Muscle layer of colon (tissue), 2 donors: ENCODE measurements around the gene MTFMT.
"Not testable (repeated sequence)": the region's sequence is repeated elsewhere in the genome, so short reads cannot be mapped to it uniquely, and the experiment has no call there.

Experiments
- H3K27ac ChIP-seq: one replicate; pipeline ENCODE4 v1.7.0; 2013; ENCODE audit warnings: low read depth, mild to moderate bottlenecking, low read length, moderate library complexity
- H3K27me3 ChIP-seq, 2 donors: one replicate each; pipeline ENCODE4 v1.7.0; 2013; ENCODE audit warnings: low read length in 2 of 2, mild to moderate bottlenecking in 2 of 2; ENCODE audit not compliant: insufficient read depth in 2 of 2, control insufficient read depth in 1 of 2
- H3K36me3 ChIP-seq: one replicate; pipeline ENCODE4 v1.7.0; 2013; ENCODE audit warnings: mild to moderate bottlenecking, low read length; ENCODE audit not compliant: insufficient read depth
- H3K4me1 ChIP-seq: one replicate; pipeline ENCODE4 v1.7.0; 2013; ENCODE audit warnings: mild to moderate bottlenecking, low read length; ENCODE audit not compliant: insufficient read depth
- H3K4me3 ChIP-seq, 2 donors: one replicate each; pipeline ENCODE4 v1.7.0; 2013; ENCODE audit warnings: low read length in 2 of 2, low read depth in 1 of 2, mild to moderate bottlenecking in 1 of 2, moderate library complexity in 1 of 2
- H3K9ac ChIP-seq: one replicate; pipeline ENCODE4 v1.7.0; 2013; ENCODE audit warnings: low read length
- H3K9me3 ChIP-seq: one replicate; pipeline ENCODE4 v1.7.0; 2013; ENCODE audit warnings: mild to moderate bottlenecking, low read length
- donor health status: abdominal sarcoma.
- donor health status: Adenocarcinoma of cecum.

The MTFMT gene

GRCh38 chr15:65048241-65048640 lies 18.8 kb upstream of the MTFMT start:
- H3K9ac ChIP-seq: no peak overlapping the region
- H3K27ac ChIP-seq: no peak overlapping the region
- no peaks in the 10 kb centered on the region for H3K9me3 ChIP-seq
- no peaks in the 10 kb centered on the region for H3K27me3 ChIP-seq
- H3K4me3 ChIP-seq: no peak overlapping the region
- peaks cover 4% of the 10 kb centered on the region for H3K36me3 ChIP-seq
- peaks cover 3% of the 10 kb centered on the region for H3K4me1 ChIP-seq

GRCh38 chr15:65044724-65045481 lies 15.5 kb upstream of the MTFMT start, which contains the start of gene SLC51B:
Gene SLC51B, plus strand, starts transcription at chr15:65045387. Its CDS starts 4,618 bp downstream, at chr15:65050005.
- H3K27ac ChIP-seq: no peak within 1 kb of the TSS

GRCh38 chr15:65044218-65044617 lies 14.8 kb upstream of the MTFMT start:
- H3K9me3 ChIP-seq, H3K4me1 ChIP-seq, H3K36me3 ChIP-seq, H3K27ac ChIP-seq, H3K4me3 ChIP-seq, H3K27me3 ChIP-seq, H3K9ac ChIP-seq: not testable (repeated sequence)

More at GRCh38 chr15:65044724-65045481, 15.5 kb upstream of the MTFMT start, which contains the start of gene SLC51B:
- no peak within 1 kb of the TSS for H3K4me3 ChIP-seq
- no peaks in the 10 kb centered on the region for H3K36me3 ChIP-seq
- no peaks in the 10 kb centered on the region for H3K9me3 ChIP-seq
- H3K4me1 ChIP-seq: peaks cover 3% of the 10 kb centered on the region
- no peak within 1 kb of the TSS for H3K9ac ChIP-seq
- no peaks in the 10 kb centered on the region for H3K27me3 ChIP-seq

- Histone ChIP-seq H3K27ac (no peak overlapping the region), H3K9me3 (no peaks in the 10 kb centered on the region), H3K4me1 (no peaks in the 10 kb centered on the region), H3K4me3 (no peak overlapping the region), H3K27me3 (no peaks in the 10 kb centered on the region), H3K9ac (no peak overlapping the region), H3K36me3 (no peaks in the 10 kb centered on the region)
Measured at GRCh38 chr15:65042776-65043327, 13.4 kb upstream of the MTFMT start.

- no peaks in the 10 kb centered on the region for H3K4me1 ChIP-seq
- no peaks in the 10 kb centered on the region for H3K36me3 ChIP-seq
- H3K9ac ChIP-seq: no peak overlapping the region
- H3K4me3 ChIP-seq: no peak overlapping the region
- H3K27ac ChIP-seq: no peak overlapping the region
- H3K27me3 ChIP-seq: no peaks in the 10 kb centered on the region
- no peaks in the 10 kb centered on the region for H3K9me3 ChIP-seq
Measured at GRCh38 chr15:65041787-65042186, 12.3 kb upstream of the MTFMT start.

- no peaks in the 10 kb centered on the region for H3K4me1 ChIP-seq
- H3K9ac ChIP-seq: no peak overlapping the region
- no peaks in the 10 kb centered on the region for H3K36me3 ChIP-seq
- no peak overlapping the region for H3K4me3 ChIP-seq
- H3K27me3 ChIP-seq: no peaks in the 10 kb centered on the region
- H3K27ac ChIP-seq: no peak overlapping the region
- H3K9me3 ChIP-seq: no peaks in the 10 kb centered on the region
Measured at GRCh38 chr15:65040461-65040860, 11.0 kb upstream of the MTFMT start.

- H3K4me1 ChIP-seq: peaks cover 3% of the 10 kb centered on the region
- no peak overlapping the region for H3K27ac ChIP-seq
- H3K9me3 ChIP-seq: no peaks in the 10 kb centered on the region
- H3K27me3 ChIP-seq: no peaks in the 10 kb centered on the region
- H3K4me3 ChIP-seq: no peak overlapping the region
- H3K9ac ChIP-seq: no peak overlapping the region
- no peaks in the 10 kb centered on the region for H3K36me3 ChIP-seq
Measured at GRCh38 chr15:65038836-65039235, 9.4 kb upstream of the MTFMT start.

- peaks cover 7% of the 10 kb centered on the region for H3K4me1 ChIP-seq
Measured at GRCh38 chr15:65038428-65038827, 9.0 kb upstream of the MTFMT start.

GRCh38 chr15:65037309-65037708 lies 7.9 kb upstream of the MTFMT start:
- no peak overlapping the region for H3K4me3 ChIP-seq
- no peaks in the 10 kb centered on the region for H3K36me3 ChIP-seq
- peaks cover 10% of the 10 kb centered on the region for H3K4me1 ChIP-seq
- no peak overlapping the region for H3K9ac ChIP-seq
- no peaks in the 10 kb centered on the region for H3K27me3 ChIP-seq
- H3K9me3 ChIP-seq: no peaks in the 10 kb centered on the region
- H3K27ac ChIP-seq: no peak overlapping the region

More at GRCh38 chr15:65038428-65038827, 9.0 kb upstream of the MTFMT start:
- Histone ChIP-seq H3K27me3 (no peaks in the 10 kb centered on the region), H3K9ac (no peak overlapping the region), H3K4me3 (no peak overlapping the region), H3K27ac (no peak overlapping the region), H3K9me3 (no peaks in the 10 kb centered on the region), H3K36me3 (no peaks in the 10 kb centered on the region)

GRCh38 chr15:65034719-65035118 lies 5.3 kb upstream of the MTFMT start:
- H3K9me3 ChIP-seq: no peaks in the 10 kb centered on the region
- H3K4me1 ChIP-seq: peaks cover 10% of the 10 kb centered on the region
- H3K27me3 ChIP-seq: no peaks in the 10 kb centered on the region
- H3K27ac ChIP-seq: no peak overlapping the region
- no peaks in the 10 kb centered on the region for H3K36me3 ChIP-seq
- no peak overlapping the region for H3K9ac ChIP-seq
- no peak overlapping the region for H3K4me3 ChIP-seq

- H3K4me1 ChIP-seq: peaks cover 10% of the 10 kb centered on the region
- no peaks in the 10 kb centered on the region for H3K36me3 ChIP-seq
- no peaks in the 10 kb centered on the region for H3K27me3 ChIP-seq
- no peak overlapping the region for H3K9ac ChIP-seq
- H3K4me3 ChIP-seq: no peak overlapping the region
- no peak overlapping the region for H3K27ac ChIP-seq
- H3K9me3 ChIP-seq: no peaks in the 10 kb centered on the region
Measured at GRCh38 chr15:65033659-65034269, 4.3 kb upstream of the MTFMT start.
